CD4-positive, CD25-positive, alpha-beta regulatory T cell (primary cell): ENCODE results near the gene ACAT2. TPM values are rescaled to one million over a fixed set of nuclear protein-coding genes. Genes with fewer than 3 reads are reported as not detected.
"Not testable (repeated sequence)": the region's sequence is repeated elsewhere in the genome, so short reads cannot be mapped to it uniquely, and the experiment has no call there.

ENCODE experiments used
- ATAC-seq, 2 donors: fragments of 150-1000 bp; cut with Tn5 transposase; one replicate each; pipeline ENCODE4 v1.10.0; 2021; ENCODE audit warnings: low read depth in 2 of 2, moderate number of reproducible peaks in 2 of 2, moderate library complexity in 1 of 2
- DNase-seq, 3 donors: peaks; one replicate each; pipeline versions ENCODE4 v3.0.0 to v3.0.0-alpha.2; 2012 to 2022; ENCODE audit warnings: mixed read lengths in 1 of 3
- H3K27ac ChIP-seq: one replicate; pipeline ENCODE4 v1.7.0; 2013; ENCODE audit warnings: mild to moderate bottlenecking, low read length; ENCODE audit not compliant: insufficient read depth, poor library complexity, severe bottlenecking
- H3K27me3 ChIP-seq: one replicate; pipeline ENCODE4 v1.7.0; 2013; ENCODE audit warnings: low read length; ENCODE audit not compliant: control insufficient read depth, insufficient read depth
- H3K36me3 ChIP-seq: one replicate; pipeline ENCODE4 v1.7.0; 2013; ENCODE audit warnings: mild to moderate bottlenecking, low read length, moderate library complexity; ENCODE audit not compliant: control insufficient read depth, insufficient read depth
- H3K4me1 ChIP-seq: 2 replicates; pipeline ENCODE4 v1.7.0; 2013; ENCODE audit warnings: mild to moderate bottlenecking, low read length; ENCODE audit not compliant: insufficient read depth, control insufficient read depth, poor library complexity, severe bottlenecking
- H3K4me3 ChIP-seq: one replicate; pipeline ENCODE4 v1.7.0; 2013; ENCODE audit warnings: low read depth, mild to moderate bottlenecking, low read length, moderate library complexity
- H3K9me3 ChIP-seq, 2 experiments: 1 replicate in 1 of 2; 2 replicates in 1 of 2; pipeline ENCODE4 v1.7.0; 2013; ENCODE audit warnings: low read length in 2 of 2, mild to moderate bottlenecking in 1 of 2, moderate library complexity in 1 of 2; ENCODE audit not compliant: control insufficient read depth in 2 of 2
- H3K27ac Mint-ChIP-seq, 3 donors: one replicate each; pipeline ENCODE4 v1.8.0; 2020 to 2022; ENCODE audit warnings: mild to moderate bottlenecking in 3 of 3, mixed read lengths in 3 of 3, moderate library complexity in 2 of 3
- H3K27me3 Mint-ChIP-seq: one replicate; pipeline ENCODE4 v1.8.0; 2022; ENCODE audit warnings: mild to moderate bottlenecking, mixed read lengths
- H3K36me3 Mint-ChIP-seq: one replicate; pipeline ENCODE4 v1.8.0; 2020; ENCODE audit warnings: mixed read lengths
- H3K4me1 Mint-ChIP-seq, 4 donors: one replicate each; pipeline ENCODE4 v1.8.0; 2020 to 2022; ENCODE audit warnings: mixed read lengths in 4 of 4, mild to moderate bottlenecking in 1 of 4
- H3K4me3 Mint-ChIP-seq, 4 donors: one replicate each; pipeline ENCODE4 v1.8.0; 2020 to 2022; ENCODE audit warnings: mild to moderate bottlenecking in 4 of 4, mixed read lengths in 4 of 4, moderate library complexity in 3 of 4
- H3K9me3 Mint-ChIP-seq, 7 donors: one replicate each; pipeline ENCODE4 v1.8.0; 2020 to 2022; ENCODE audit warnings: mixed read lengths in 7 of 7, mild to moderate bottlenecking in 3 of 7, moderate library complexity in 2 of 7
- polyA plus RNA-seq, 4 donors: library from polyadenylated mRNA; unstranded; fragments of 300-500 nt; fragmentation: Illumina TruSeq; gene quantifications; one replicate each; pipeline ENCODE4 v1.2.3, GENCODE V29; 2021
- total RNA-seq: library from RNA; stranded (reverse); gene quantifications from one replicate; pipeline ENCODE4 v1.2.3, GENCODE V29; 2022

Gene ACAT2
- total and polyA plus RNA-seq, 5 donors from 2014 or later: 29.6 to 66.0 (median 46.1) TPM

GRCh38 chr6:159790956-159791598 lies 29.2 kb downstream of the ACAT2 start:
- H3K27ac ChIP-seq: peak overlapping the region; percentile 97
- H3K4me1 ChIP-seq: peaks cover 29% of the 10 kb centered on the region
- Mint-ChIP-seq H3K4me3 (peak overlapping the region; percentile 95 to 100 (median 99)), H3K27ac (peak overlapping the region; percentile 94 to 99 (median 99)), H3K27me3 (peaks cover 8% of the 10 kb centered on the region), H3K9me3 (no peaks in the 10 kb centered on the region), H3K36me3 (peaks cover 28% of the 10 kb centered on the region), H3K4me1 (peaks cover 11 to 74% (median 47%) of the 10 kb centered on the region in 4 donors)
- peak in 2 of 3 donors; percentile 6 to 41 for DNase-seq
- ATAC-seq: no peak
- peaks cover 30% of the 10 kb centered on the region for H3K36me3 ChIP-seq
- no peaks in the 10 kb centered on the region for H3K9me3 ChIP-seq
- H3K4me3 ChIP-seq: peak overlapping the region; percentile 87
- H3K27me3 ChIP-seq: no peaks in the 10 kb centered on the region

DNA sequence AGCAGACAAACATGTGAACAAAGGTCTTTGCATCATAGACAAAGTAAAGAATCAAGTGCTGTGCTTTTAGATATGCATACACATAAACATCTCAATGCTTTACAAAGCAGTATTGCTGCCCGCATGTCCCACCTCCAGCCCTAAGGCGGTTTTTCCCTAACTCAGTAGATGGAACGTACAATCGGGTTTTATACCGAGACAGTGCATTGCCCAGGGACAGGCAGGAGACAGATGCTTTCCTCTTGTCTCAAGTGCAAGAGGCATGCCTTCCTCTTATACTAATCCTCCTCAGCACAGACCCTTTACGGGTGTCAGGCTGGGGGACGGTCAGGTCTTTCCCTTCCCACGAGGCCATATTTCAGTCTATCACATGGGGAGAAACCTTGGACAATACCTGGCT lies 33.1 kb downstream of the ACAT2 start:
- not testable (repeated sequence) for H3K4me3 ChIP-seq, H3K27ac ChIP-seq, H3K27me3 ChIP-seq, H3K9me3 ChIP-seq, H3K27me3 Mint-ChIP-seq, H3K9me3 Mint-ChIP-seq, ATAC-seq, H3K4me3 Mint-ChIP-seq, H3K27ac Mint-ChIP-seq, DNase-seq
- Histone ChIP-seq H3K36me3 (peaks cover 50% of the 10 kb centered on the region), H3K4me1 (peaks cover 19% of the 10 kb centered on the region)
- Mint-ChIP-seq H3K36me3 (peaks cover 37% of the 10 kb centered on the region), H3K4me1 (peaks cover 19 to 60% (median 35%) of the 10 kb centered on the region in 4 donors)

DNA sequence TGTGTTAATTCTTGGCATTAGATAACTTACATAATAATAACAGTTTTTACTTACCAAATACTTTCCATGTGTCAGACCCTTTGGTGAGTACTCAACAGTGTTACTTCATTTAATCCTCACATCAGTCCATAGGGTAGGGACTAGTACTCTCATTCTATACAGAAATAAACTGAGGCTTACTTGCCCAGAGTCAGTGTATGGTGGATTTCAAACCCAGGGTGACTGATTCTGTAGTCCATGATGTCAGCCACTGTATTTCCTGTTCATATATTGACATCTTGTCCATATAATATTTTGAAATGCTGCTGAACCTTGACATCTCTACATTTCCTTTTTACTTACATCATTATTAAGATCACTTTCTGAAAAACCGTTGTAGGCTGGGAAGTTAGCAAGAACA lies 35.7 kb downstream of the ACAT2 start:
- H3K4me1 Mint-ChIP-seq: peaks cover 9 to 36% (median 19%) of the 10 kb centered on the region in 4 donors
- peaks cover 33% of the 10 kb centered on the region for H3K36me3 Mint-ChIP-seq
- H3K27ac Mint-ChIP-seq: peak overlapping the region in 1 of 3 donors; percentile 44

GRCh38 chr6:159800141-159800865 lies 38.5 kb downstream of the ACAT2 start, which contains the start of gene PNLDC1:
TSS of gene PNLDC1 (plus strand) at chr6:159800276. CDS start at chr6:159800308, 32 bp downstream.
- no peak for DNase-seq
- Mint-ChIP-seq H3K4me3 (no peak within 1 kb of the TSS), H3K9me3 (no peaks in the 10 kb centered on the region), H3K4me1 (peaks cover 0 to 18% (median 12%) of the 10 kb centered on the region in 4 donors), H3K36me3 (peaks cover 25% of the 10 kb centered on the region), H3K27me3 (no peaks in the 10 kb centered on the region), H3K27ac (peak within 1 kb of the TSS in 1 of 3 donors; percentile 86)
- H3K4me1 ChIP-seq: no peaks in the 10 kb centered on the region
- H3K9me3 ChIP-seq: no peaks in the 10 kb centered on the region
- ATAC-seq: no peak
- H3K27me3 ChIP-seq: no peaks in the 10 kb centered on the region
- H3K4me3 ChIP-seq: no peak within 1 kb of the TSS
- H3K27ac ChIP-seq: no peak within 1 kb of the TSS
- peaks cover 38% of the 10 kb centered on the region for H3K36me3 ChIP-seq

More for the DNA sequence above, 35.7 kb downstream of the ACAT2 start:
- Mint-ChIP-seq H3K27me3 (no peaks in the 10 kb centered on the region), H3K9me3 (no peaks in the 10 kb centered on the region), H3K4me3 (no peak overlapping the region)
- no peak for ATAC-seq
- DNase-seq: no peak
- Histone ChIP-seq H3K27ac (no peak overlapping the region), H3K4me1 (peaks cover under 1% of the 10 kb centered on the region), H3K9me3 (no peaks in the 10 kb centered on the region), H3K36me3 (peaks cover 48% of the 10 kb centered on the region), H3K27me3 (no peaks in the 10 kb centered on the region), H3K4me3 (no peak overlapping the region)

GRCh38 chr6:159801935-159802334 lies 40.1 kb downstream of the ACAT2 start:
- Mint-ChIP-seq H3K9me3 (no peaks in the 10 kb centered on the region), H3K27ac (no peak overlapping the region), H3K4me3 (no peak overlapping the region), H3K27me3 (no peaks in the 10 kb centered on the region), H3K36me3 (peaks cover 25% of the 10 kb centered on the region), H3K4me1 (peaks cover 0 to 15% (median 6%) of the 10 kb centered on the region in 4 donors)
- Histone ChIP-seq H3K9me3 (no peaks in the 10 kb centered on the region), H3K4me3 (no peak overlapping the region), H3K4me1 (no peaks in the 10 kb centered on the region), H3K27me3 (no peaks in the 10 kb centered on the region), H3K36me3 (peaks cover 30% of the 10 kb centered on the region), H3K27ac (no peak overlapping the region)
- no peak for DNase-seq
- ATAC-seq: no peak

DNA sequence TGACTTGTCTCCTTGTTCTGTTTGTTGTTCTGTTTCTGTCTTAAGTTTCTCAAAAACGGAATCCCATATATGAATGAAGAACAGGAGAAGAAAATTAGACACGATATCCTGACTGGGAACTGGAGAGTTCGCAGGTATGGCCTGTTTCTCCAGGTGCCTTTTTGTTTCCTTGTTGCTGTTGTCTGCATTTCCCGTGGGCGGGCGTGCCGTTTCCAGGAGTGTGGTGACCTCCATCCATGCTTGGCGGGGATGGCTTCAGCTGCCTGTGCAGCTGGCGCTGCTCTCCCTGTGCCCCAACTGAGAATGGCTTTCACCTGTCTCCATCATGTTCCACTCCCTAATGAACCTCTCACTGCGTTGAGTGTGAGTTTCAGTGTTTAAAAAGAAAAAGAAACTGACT lies 42.7 kb downstream of the ACAT2 start:
- no peak overlapping the region for H3K27ac Mint-ChIP-seq
- peaks cover 11% of the 10 kb centered on the region for H3K36me3 Mint-ChIP-seq
- no peaks in the 10 kb centered on the region for H3K4me1 Mint-ChIP-seq
- H3K36me3 ChIP-seq: peaks cover 4% of the 10 kb centered on the region
- H3K4me3 Mint-ChIP-seq: no peak overlapping the region
- no peaks in the 10 kb centered on the region for H3K9me3 ChIP-seq
- no peak overlapping the region for H3K27ac ChIP-seq
- no peaks in the 10 kb centered on the region for H3K27me3 ChIP-seq
- H3K4me3 ChIP-seq: no peak overlapping the region
- no peaks in the 10 kb centered on the region for H3K9me3 Mint-ChIP-seq
- DNase-seq (no peak), ATAC-seq (no peak)
- H3K27me3 Mint-ChIP-seq: no peaks in the 10 kb centered on the region
- no peaks in the 10 kb centered on the region for H3K4me1 ChIP-seq

DNA sequence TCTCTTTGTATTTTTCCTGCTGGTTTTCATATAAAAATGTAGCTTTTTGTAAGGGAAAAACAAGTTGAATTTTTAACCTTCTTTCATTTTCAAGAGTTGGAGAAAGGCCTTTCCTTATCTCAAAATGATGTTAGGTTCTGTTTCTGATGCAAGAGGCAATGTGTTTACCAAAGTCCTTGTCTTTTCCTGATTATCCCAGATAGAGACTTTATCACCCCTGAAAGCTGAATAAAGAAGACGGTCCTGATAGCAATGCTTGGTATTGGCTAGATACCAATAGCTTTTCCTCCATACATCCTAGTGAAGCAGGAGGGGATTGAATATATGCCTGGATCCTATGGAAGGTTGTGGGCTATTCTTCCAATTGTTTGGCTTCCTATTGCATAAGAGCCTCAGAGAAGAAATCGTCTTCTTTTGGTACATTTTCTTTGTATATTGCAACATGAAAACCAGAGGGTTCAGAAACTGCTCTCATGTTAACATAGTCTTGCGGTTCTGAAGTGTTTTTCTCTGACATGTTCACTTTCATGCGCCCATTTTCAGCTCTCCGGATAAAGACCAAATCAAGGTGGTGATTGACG lies 43.7 kb downstream of the ACAT2 start:
- H3K4me1 ChIP-seq: no peaks in the 10 kb centered on the region
- Mint-ChIP-seq H3K4me1 (no peaks in the 10 kb centered on the region), H3K27ac (no peak overlapping the region), H3K27me3 (no peaks in the 10 kb centered on the region), H3K36me3 (peaks cover 13% of the 10 kb centered on the region), H3K4me3 (no peak overlapping the region), H3K9me3 (no peaks in the 10 kb centered on the region)
- H3K27ac ChIP-seq: no peak overlapping the region
- H3K9me3 ChIP-seq: no peaks in the 10 kb centered on the region
- no peak overlapping the region for H3K4me3 ChIP-seq
- DNase-seq: no peak
- no peaks in the 10 kb centered on the region for H3K27me3 ChIP-seq
- H3K36me3 ChIP-seq: no peaks in the 10 kb centered on the region
- ATAC-seq: no peak
